ENCODE data around the gene CALR.
"Not testable (repeated sequence)": the region's sequence is repeated elsewhere in the genome, so short reads cannot be mapped to it uniquely, and the experiment has no call there.

CALR gene

DNA sequence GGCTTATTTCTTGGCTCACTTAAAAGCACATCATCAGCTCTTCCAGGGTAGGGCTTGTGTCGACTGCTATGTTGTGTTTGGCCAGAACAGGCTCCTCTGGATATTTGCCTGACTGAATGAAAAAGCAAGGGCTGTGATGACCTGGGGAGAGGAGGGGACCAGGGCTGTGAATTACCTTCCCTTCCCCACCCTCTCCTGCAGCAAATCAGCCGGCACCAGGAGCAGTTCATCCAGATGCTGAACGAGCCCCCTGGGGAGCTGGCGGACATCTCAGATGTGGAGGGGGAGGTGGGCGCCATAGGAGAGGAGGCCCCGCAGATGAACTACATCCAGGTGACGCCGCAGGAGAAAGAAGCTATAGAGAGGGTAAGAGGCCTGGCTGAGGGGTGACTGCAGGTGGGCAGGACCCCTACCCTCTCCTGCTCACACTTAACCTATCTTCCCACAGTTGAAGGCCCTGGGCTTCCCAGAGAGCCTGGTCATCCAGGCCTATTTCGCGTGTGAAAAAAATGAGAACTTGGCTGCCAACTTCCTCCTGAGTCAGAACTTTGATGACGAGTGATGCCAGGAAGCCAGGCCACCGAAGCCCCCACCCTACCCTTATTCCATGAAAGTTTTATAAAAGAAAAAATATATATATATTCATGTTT, 14.2 kb downstream of the CALR start:
- no peak for DNase-seq (ENCODE audit: low spot score)

GRCh38 chr19:12953138-12953798, 14.9 kb downstream of the CALR start:
- no peak for DNase-seq (ENCODE audit: low spot score)

DNA sequence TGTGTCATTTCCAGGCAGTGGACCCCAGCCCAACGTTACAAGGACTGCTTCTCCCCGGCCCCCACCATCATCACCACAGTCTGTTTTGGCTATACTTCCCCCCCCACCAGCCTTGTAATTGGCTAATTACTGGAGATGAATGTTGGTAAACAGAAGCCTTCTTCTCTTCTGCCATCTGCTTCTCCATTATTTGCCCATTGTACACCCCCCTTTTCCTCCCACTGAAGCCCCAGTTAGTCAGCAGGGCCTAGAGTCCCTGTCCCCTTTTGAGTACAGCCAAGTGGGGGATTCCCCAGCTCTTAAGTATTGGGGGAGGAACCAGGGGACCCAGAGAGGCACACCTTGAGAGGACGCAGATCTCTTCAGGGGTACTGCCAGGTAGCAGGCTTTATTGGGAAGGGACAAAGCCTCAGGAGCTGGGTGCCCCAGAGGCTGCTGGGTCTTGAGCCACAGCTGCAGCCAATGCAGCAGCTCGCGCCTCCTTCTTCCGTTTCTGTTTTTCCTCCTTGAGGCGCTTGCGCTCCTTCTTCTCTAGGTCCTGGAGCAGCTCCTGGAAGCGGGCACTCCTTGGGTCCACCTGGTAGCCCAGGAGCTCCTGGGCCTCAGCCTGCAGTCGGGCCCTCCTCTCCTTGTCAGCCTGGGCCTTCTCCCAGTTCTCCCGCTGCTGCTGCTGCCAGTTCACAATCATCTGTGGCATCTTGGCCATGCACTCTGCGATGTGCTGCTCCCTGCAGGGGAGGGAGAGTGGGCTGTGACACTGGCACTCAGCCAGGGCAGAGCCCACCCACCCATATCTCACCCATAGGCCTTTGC, 15.6 kb downstream of the CALR start:
- no peak for DNase-seq (ENCODE audit: low spot score)

- DNase-seq (ENCODE audit: low spot score): no peak
Observed at GRCh38 chr19:12954612-12954962, 16.2 kb downstream of the CALR start.

- not testable (repeated sequence) for DNase-seq (ENCODE audit: low spot score)
Observed at GRCh38 chr19:12955575-12955974, 17.2 kb downstream of the CALR start.

- DNase-seq (ENCODE audit: low spot score): no peak
Observed at GRCh38 chr19:12955996-12956395, 17.6 kb downstream of the CALR start.

DNA sequence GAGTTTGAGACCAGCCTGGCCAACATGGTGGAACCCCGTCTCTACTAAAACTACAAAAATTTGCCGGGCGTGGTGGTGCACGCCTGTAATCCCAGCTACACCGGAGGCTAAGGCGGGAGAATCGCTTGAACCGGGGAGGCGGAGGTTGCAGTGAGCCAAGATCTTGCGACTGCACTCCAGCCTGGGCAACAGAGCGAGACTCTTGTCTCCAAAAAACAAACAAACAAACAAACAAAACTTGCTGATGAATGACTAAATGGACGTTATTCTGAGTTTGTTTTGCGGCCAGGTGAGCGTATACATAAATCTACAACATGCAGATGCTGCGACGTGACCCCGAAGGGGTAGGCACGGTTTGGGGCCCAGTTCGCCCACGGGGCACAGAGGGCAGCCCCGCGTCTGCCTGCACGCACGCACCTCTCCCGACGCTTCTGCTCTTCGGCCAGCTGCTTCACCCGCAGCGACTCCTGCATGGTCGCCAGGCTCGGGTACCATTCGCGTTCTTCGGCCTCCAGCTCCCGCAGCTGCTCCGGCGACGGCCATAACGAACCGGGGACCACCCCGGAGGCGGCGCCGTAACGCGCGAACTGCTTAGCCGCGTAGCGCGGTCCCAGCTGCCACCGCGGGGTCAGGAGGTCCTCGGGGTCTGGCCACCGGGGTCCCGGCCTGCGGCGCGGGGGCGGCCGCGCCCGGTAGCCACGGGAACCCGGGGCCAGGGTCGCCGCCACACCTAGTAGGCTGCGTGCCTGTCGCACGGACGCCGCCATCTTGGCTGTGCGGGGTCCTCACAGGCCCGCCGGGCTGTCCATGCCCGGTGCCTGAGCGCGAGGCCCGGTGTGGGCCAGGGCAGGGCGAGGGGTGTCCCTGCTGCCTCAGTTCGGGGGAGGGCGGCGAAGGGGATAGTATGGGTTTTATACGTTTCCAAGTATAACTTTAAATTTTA, 18.3 kb downstream of the CALR start, which contains the start of gene GADD45GIP1:
GADD45GIP1 (minus strand) TSS at position 778 of the 943 bp plus-strand sequence; CDS start at position 767, 11 bp downstream.
- DNase-seq (ENCODE audit: low spot score): peak; percentile 83

DNA sequence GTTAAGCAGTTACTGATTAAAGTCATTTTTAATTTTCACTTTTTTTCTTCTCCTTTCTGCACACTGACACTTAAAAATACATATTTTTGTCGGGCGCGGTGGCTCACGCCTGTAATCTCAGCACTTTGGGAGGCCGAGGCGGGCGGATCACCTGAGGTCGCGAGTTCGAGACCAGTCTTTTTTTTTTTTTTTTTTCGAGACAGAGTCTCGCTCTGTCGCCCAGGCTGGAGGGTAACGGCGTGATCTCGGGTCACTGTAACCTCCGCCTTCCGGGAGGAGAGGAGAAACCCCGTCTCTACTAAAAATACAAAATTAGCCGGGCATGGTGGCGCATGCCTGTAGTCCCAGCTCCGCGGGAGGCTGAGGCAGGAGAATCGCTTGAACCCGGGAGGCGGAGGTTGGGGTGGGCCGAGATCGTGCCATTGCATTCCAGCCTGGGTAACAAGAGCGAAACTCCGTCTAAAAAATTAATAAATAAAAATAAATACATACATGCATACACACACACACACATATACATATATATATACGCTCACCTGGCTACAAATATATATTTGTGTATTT, 19.1 kb downstream of the CALR start:
- DNase-seq (ENCODE audit: low spot score): not testable (repeated sequence)

GRCh38 chr19:12959481-12959880, 21.1 kb downstream of the CALR start:
- DNase-seq (ENCODE audit: low spot score): no peak

DNA sequence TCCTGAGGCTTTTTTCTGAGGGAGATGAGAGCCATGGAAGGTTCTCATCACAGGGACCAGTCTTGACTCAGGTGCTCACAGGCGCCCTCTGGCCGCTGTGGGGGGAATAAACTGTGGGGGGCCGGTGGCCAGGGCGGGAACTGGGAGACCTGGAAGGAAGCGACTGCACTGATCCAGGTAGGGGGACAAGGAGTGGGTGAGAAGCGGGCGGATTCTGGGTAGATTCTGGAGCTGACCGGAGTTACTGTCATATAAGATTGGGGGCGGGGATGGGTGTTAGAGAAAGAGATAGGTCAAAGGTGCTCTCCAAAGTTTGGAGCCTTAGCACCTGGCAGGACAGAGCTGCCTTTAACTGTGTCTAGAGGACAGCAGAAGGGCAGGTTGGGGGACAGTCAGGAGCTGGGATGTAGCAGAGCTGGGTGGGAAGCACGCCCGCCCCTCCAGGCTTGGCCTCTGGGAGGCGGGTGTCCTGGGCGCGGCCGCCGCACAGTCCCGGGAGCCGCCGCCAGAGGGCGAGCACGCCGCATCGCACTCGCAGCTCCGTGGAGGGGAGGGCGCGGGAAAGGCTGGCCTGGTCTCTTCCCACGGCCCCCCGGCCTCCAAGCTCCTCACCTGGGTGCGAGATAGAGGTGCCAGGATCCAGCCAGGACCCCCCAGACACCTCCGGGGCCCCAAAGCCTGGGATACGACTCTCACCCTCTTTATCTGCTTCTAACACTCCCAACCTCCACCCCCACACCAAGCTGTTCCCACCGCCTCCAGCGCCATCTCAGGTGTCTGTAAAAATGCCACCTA, 26.8 kb downstream of the CALR start:
- peak; percentile 91 for DNase-seq (ENCODE audit: low spot score)

GRCh38 chr19:12965812-12966135, 27.4 kb downstream of the CALR start:
- no peak for DNase-seq (ENCODE audit: low spot score)

DNA sequence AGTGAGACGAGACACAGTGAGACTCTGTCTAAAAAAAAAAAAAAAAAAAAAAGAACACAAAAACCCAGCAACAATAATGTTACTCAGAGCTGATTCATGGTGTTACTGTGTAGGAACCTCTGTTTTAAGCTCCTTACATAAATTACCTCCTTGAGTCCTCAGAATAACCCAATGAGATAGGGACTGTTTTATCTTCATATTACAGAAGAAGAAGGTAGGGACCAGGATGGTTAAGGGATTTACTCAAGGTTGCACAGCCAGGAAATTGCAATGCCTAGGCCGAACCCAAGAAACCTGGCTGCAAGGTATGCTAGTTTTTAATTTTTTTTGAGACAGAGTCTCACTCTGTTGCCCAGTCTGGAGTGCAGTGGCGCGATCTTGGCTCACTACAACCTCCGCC, 29.5 kb downstream of the CALR start:
- no peak for DNase-seq (ENCODE audit: low spot score)

DNA sequence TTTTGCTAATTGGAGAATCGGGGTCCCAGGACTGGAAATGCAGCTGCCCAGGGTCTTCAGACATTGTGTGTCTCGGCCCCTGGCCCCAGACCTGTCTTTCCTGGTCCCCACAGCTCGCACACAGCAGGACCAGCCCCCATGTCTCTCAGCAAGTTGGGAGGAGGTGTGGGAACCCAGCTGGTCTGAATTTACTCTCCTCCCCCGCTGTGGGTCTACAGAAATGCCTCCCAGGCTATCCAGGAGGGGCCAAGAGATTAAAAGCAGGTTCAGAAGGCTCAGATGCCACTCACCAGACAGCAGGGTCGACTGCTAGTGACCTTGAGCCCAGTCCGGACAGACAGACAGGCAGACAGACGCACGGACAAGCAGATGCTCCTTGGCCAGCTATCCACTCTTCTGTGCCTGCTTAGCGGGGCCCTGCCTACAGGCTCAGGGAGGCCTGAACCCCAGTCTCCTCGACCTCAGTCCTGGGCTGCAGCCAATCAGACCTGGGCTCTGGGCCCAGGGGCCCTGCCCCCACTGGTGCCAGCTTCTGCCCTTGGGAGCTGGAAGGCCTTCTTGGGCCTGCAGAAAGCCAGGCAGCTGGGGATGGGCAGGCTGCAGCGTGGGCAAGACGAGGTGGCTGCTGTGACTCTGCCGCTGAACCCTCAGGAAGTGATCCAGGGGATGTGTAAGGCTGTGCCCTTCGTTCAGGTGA, 31.0 kb downstream of the CALR start, which contains the start of gene DAND5:
DAND5 (plus strand) TSS at position 285 of the 697 bp plus-strand sequence; CDS start at position 370, 85 bp downstream.
- peak; percentile 46 for DNase-seq (ENCODE audit: low spot score)

GRCh38 chr19:12970070-12970820, 31.8 kb downstream of the CALR start:
- DNase-seq (ENCODE audit: low spot score): no peak

DNA sequence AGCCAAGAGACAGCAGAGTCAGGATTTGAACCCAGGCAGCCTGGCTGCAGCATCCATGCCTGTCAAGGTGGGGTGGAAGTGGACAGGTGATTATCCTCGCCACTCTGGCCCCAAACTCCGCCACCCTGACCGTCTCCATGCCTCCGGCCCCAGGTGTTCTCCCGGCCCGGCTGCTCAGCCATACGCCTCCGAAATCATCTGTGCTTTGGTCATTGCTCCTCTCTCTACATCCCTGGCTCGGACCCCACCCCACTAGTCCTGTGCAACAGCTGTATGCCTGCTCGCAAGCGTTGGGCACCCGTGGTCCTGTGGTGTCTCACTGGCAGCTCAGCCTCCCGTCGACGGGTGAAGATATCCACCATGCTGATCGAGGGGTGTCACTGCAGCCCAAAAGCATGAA, 34.8 kb downstream of the CALR start:
- peak; percentile 41 for DNase-seq (ENCODE audit: low spot score)

DNA sequence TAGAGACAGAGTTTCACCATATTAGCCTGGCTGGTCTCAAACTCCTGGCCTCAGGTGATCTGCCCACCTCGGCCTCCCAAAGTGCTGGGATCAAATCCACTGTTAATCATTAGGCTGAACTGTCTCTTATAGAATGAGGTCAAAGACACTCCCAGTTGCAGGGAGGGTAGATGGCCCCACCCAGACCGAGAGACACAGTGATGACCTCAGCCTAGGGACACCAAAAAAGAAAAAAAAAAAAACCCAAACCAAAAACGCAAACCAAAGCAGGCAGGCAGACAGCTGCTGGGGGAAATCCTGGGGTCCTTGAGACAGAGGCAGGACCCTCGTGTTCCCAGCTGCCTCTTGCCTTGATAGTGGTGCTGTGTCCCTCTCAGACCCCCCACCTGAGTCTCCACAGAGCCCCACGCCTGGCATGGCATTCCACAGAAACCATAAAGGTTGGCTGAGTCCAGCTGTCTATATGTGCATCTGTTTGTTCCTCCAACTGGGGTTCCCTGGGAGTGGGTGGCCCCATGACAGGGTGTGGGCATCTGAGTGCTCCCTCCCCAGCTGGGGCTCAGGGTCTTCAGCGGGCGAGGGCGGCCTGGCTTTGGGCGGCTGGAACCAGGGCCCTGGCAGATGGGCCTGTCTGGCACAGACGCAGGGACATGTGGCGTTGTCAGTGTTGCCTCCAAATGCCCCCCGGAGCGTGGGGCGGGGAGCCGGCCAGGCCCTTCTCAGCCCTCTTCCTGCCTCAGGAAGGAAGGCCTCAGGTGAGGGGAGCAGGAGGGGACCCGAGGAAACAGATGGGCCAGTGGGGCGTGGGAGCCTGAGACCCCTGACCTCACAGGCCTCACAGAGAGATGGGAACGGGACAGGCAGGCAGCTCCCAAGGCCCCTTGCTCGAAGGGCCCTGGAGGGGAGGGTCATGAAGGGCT, 36.2 kb downstream of the CALR start:
- no peak for DNase-seq (ENCODE audit: low spot score)

GRCh38 chr19:12975221-12975741, 36.9 kb downstream of the CALR start:
- DNase-seq (ENCODE audit: low spot score): no peak

DNA sequence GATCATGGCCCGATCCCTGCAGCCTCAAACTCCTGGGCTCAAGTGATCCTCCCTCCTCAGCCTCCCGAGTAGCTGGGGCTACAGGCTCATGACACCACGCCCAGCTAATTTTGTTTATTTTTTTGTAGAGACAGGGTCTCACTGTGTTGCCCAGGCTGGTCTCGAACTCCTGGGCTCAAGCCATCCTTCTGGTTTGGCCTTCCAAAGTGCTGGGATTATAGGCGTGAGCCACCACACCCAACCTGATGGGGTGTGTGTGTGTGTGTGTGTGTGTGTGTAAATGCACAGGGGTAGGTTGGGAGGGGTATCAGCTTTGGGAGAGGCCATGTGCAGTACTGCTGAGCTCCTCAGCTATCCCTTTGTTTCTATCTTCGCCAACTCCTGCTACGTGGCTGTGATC, 37.7 kb downstream of the CALR start:
- not testable (repeated sequence) for DNase-seq (ENCODE audit: low spot score)

Data from ecto neural progenitor cell (in vitro differentiated cells).